Choroid plexus epithelial cell (primary cell): Measurements from ENCODE around the gene PGBD5.
A peak's percentile ranks its signal among the peaks of the same experiment; 100 is the strongest.

ENCODE experiments used
- DNase-seq: peaks from one replicate; pipeline ENCODE4 v3.0.0-alpha.2; 2010; ENCODE audit warnings: low read depth
- H3K4me3 ChIP-seq: 2 replicates; pipeline ENCODE4 v1.5.1; 2011; ENCODE audit warnings: low read depth, mild to moderate bottlenecking, control low read depth, low read length, moderate library complexity
- TF ChIP-seq, protein P1 (sequence below): conservative IDR thresholded peaks from 2 replicates; pipeline ENCODE4 v1.5.1; 2011; ENCODE audit warnings: low read depth, mild to moderate bottlenecking, control low read depth, inconsistent platforms, low read length, moderate library complexity

PGBD5 gene

DNA sequence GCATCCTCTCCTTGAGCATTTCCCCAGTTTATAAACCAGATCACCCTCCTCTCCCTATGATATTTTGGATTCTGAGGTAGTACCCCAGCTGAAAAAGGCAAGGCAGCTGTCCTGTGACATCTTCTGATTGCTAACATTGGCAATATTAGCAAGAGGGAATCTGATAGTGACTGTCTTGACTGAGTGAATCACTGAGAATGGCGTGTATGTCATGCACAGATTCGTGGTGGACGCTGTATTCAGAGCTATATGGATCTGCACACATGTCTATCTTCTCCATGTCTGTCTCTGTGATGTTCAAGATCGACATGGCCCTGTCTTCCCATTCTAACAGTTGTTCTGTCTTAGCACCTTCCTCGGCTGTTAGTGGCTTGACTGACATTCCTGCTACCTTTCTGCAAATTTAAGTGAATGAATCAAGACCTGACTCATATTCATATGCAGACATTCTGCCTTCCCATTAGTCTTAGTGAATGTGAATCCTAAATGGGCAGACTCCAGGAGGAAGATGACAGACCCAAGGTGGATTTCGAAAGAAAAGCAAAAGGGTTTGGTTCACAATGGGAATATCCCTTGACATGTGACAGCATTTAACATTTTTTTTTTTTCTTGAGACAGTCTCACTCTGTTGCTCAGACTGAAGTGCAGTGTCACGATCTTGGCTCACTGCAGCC lies 97.7 kb downstream of the PGBD5 start:
- no peak overlapping the region for H3K4me3 ChIP-seq
- TF ChIP-seq, protein P1, sequence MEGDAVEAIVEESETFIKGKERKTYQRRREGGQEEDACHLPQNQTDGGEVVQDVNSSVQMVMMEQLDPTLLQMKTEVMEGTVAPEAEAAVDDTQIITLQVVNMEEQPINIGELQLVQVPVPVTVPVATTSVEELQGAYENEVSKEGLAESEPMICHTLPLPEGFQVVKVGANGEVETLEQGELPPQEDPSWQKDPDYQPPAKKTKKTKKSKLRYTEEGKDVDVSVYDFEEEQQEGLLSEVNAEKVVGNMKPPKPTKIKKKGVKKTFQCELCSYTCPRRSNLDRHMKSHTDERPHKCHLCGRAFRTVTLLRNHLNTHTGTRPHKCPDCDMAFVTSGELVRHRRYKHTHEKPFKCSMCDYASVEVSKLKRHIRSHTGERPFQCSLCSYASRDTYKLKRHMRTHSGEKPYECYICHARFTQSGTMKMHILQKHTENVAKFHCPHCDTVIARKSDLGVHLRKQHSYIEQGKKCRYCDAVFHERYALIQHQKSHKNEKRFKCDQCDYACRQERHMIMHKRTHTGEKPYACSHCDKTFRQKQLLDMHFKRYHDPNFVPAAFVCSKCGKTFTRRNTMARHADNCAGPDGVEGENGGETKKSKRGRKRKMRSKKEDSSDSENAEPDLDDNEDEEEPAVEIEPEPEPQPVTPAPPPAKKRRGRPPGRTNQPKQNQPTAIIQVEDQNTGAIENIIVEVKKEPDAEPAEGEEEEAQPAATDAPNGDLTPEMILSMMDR: no peak
- no peak for DNase-seq

DNA sequence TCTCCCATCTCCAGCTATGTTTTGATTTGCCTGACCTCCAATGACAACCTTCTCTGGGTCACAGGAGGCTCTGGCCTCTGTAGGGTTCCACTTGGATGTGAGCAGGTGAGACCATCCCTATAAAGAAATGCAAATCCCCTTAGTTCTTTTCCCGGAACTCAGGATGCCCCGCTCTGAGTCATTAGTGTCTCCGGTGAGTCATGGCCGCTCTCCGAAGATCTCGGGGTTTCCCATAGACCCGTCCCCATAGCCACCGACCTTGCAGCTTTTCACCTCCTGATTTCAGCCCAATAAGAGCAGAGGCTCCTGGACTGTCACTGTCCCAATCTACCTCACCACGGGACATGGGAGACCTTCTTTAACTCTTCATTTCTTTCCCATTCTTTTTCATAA lies 98.2 kb downstream of the PGBD5 start:
- TF ChIP-seq, protein P1: no peak
- H3K4me3 ChIP-seq: no peak overlapping the region
- DNase-seq: peak; percentile 33

DNA sequence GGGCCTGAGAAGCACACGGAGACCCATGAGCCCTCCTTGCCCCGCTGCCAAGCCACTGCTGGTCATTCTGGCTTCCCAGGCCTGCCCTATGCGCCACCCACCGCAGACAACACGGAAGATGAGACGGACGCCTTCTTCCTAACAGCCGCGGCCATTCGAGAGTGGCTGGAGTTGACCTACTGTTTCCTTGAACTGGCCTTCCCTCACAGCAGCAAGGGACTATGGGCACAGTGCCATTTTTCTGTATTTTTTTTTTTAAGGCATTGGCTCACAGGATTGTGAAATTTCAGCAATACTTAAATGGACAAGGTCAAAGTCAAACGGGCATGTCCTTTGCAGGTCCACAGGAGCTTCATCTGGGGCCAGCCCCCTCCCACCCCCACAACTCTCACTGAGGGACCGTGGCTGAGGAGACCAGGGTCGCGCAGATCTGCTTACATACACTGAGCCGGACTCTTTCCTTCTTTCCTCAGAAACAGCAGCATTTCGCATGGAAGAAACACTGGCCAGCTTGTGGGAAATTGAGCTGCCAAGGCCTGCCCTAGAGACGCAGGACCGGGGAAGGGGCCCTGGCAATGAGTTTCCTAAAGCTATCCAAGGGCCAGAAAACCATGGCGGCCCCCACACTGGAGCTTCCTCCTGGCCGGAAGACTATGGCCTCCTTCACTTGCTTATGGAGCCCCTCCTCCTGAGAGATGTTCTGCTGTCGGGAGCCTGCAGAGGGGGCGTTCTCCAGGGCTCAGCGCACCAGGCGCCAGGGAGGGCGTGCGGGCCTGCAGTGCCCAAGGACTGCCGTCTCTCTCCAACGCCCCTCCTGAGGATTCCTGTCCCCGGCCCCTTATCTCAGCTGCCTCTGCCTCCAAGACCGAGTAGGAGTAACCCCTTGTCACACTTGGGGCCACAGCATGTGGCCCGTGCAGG lies 98.9 kb downstream of the PGBD5 start:
- H3K4me3 ChIP-seq: no peak overlapping the region
- TF ChIP-seq, protein P1: no peak
- peak; percentile 24 for DNase-seq

DNA sequence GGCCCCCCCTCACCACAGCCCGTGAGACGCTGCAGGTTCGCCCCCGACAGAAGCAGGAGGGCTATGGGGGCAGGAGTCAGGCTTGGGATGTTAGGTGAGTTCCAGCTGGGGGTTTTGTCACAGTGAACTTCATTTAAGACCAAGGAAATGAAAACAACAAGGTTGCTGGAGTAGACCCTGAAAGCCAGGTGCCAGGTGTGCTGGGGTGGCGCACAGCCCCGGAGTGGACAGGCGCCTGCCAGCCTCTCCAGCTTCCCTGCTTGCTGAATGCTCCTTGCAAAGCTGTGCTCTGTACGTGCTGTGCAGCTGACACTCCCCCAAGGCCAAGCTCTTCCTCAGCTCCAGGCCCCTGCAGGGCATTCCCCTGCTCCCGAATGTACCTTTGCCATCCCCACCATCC lies 102.4 kb downstream of the PGBD5 start:
- no peak for DNase-seq
- no peak overlapping the region for H3K4me3 ChIP-seq
- TF ChIP-seq, protein P1: no peak

DNA sequence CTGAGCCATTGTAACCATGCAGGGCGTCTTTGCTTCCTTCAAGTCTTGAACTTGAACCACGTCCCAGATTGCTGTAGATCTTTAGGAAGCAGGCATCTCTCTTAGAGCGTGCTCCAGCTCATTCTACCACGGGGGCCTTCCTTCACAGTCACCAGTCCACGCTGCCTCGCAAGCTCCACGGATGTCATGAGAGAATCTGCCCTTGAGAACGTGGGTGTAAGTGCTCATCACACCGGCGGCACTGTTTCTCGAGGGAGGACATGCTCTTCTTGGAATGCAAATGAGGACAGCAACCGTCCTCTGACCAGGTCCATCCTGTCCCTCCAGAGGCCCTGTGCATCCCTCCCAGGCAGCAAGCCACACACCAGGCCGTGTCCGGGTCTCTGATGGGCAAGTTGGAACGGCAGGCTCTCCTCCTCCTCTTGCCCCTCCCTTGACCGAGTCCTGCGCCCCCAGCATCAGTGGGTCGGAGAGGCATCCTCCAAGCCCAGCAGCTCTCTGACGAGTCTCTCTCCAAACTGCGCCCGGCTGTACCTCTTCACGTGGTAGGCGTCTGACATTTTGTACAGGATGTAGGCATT lies 103.1 kb downstream of the PGBD5 start:
- TF ChIP-seq, protein P1: no peak

DNA sequence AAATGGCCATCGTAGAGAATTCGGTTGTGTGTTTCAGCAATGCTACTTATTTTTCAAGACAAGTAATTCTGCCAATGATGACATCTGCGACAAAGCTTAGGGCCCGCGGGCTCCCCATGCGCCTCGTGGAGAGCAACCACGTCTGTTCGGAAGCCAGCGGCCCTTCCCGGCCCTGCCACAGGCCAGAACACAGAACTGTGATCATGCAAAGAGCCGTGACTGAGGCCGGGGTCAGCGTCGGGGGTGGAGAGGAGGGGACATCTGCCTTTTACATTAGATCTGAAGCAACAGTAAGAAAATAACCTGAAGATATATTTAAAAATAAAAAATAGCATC lies 103.7 kb downstream of the PGBD5 start:
- no peak overlapping the region for H3K4me3 ChIP-seq
- no peak for DNase-seq
- TF ChIP-seq, protein P1: no peak

More for the DNA sequence above, 103.1 kb downstream of the PGBD5 start:
- no peak for DNase-seq
- H3K4me3 ChIP-seq: no peak overlapping the region
